GM19467 (cell line): Measurements from ENCODE around the gene TNPO3.

Experiments
- ATAC-seq: cut with Tn5 transposase; IDR thresholded peaks from one replicate; pipeline ENCODE4 v1.9.1; 2021; ENCODE audit warnings: mild to moderate bottlenecking, moderate library complexity; ENCODE audit not compliant: unreplicated experiment

The TNPO3 gene

DNA sequence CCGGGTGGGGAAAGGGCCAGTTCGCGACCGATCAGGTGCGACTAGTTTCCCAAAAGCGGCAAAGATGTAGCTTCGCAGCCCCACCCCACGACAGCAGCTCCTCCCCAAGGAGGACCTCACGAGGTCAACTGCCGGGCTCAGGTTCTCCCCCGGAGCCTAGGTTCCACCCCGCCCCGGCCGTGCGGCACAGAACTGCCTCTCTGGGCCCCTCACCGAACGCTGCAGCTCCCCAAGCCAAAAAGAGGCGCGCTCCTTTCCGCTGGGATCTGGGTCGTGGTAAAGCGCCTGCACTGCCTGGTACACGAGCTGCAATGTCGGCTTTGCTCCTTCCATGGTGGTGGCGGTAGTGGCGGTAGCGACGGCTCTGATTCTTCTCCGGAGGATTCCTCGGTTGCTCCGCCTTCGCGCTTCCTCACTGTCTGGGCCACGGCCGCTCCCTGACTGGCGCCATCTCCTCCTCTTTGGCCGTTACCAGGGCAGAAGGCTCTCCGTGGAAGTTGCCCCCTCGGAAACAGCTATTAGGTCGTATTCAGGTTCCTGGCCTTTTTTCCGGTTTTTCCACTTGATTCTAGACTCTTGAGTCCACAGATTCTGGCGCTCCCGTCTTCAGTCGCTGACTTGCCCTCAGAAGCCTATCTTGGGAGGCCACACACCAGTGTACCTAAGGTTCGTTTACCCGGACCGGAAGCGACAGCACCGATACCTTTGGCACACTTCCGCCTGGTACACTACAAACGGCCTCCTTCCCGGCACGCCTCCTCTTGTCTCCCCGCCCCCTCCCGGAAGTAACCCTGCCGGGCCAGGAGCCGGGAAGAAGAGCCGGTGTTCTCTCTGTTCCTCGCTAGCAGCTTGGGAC is at the start of gene TNPO3:
Gene TNPO3 (minus strand): TSS at position 674 of the 856 bp plus-strand sequence. CDS start 341 bp downstream, at position 333.
- peak; percentile 82 for ATAC-seq

DNA sequence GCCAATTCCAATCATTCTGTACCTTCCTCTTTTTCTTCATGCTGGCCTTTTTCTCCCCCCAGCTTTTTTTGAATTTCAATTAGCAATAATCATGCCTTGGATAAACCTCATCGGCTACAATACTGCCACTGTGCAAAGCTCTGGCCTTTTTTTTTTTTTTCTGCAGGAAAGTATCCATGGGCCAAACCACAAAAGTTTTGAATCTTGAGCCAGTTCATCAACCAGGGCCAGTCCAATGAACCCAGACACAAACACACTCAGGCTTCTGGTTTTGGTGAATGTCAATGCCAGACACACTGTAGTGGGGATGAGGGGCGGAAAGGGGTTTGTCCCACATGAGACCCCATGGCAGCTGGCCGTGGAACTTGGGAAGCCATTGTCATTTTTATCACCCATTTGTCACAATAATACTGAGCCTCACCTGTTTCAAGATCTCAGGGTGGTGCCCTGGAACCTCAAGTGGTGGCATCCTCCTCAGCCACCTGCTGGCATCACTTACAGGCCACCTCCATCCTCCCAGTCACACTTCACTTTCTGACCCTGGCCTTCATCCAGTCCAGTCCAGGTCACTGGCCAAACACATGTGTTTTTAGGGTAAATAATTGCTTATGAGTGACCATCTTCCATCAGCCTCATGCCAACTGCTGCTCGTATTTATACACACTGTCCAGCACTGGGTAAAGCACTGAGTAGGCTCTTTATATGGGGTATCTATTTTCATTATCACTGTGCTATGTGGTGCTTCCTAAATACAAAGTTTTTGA is 48.8 kb upstream of the TNPO3 start:
- no peak for ATAC-seq

DNA sequence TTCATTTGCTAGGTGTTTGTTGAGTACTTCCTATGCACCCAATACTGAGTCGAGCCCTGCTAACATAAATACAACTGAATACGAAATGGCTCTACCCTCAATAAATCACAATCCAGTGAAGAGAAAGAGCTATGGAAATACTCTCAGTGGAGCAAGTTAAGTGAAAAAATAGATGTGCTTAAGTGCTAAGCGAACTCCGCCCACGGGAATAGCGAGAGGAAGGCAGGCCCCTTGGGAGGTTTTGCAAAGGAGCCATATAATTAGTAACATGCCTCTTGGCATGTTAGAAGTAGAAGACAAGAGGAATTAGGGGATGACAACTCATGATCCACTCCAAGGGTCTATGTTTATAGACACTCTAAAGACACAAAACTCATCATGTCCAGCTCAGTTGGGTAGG is 46.8 kb upstream of the TNPO3 start:
- ATAC-seq = no peak

- ATAC-seq = no peak
Measured at GRCh38 chr7:129100827-129101166, 45.9 kb upstream of the TNPO3 start.

GRCh38 chr7:129098409-129099084 is 43.6 kb upstream of the TNPO3 start:
- ATAC-seq = no peak

GRCh38 chr7:129095258-129095657 is 40.3 kb upstream of the TNPO3 start:
- peak; percentile 82 for ATAC-seq

DNA sequence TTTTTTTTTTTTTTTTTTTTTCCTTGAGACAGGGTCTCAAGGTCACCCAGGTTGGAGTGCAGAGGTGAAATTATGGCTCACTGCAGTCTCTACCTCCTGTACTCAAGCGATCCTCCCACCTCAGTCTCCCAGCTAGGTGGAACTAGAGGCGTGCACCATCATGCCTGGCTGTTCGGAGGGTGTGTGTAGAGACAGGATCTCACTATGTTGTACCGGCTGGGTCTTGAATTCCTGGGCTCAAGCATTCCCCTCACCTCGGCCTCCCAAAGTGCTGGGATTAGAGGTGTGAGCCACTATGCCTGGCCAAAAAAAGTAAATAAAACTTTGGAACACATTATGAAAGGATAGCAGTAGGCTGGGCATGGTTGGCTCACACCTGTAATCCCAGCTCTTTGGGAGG is 39.6 kb upstream of the TNPO3 start:
- ATAC-seq = no peak

- ATAC-seq = no peak
Measured at GRCh38 chr7:129093867-129094456, 39.1 kb upstream of the TNPO3 start.

DNA sequence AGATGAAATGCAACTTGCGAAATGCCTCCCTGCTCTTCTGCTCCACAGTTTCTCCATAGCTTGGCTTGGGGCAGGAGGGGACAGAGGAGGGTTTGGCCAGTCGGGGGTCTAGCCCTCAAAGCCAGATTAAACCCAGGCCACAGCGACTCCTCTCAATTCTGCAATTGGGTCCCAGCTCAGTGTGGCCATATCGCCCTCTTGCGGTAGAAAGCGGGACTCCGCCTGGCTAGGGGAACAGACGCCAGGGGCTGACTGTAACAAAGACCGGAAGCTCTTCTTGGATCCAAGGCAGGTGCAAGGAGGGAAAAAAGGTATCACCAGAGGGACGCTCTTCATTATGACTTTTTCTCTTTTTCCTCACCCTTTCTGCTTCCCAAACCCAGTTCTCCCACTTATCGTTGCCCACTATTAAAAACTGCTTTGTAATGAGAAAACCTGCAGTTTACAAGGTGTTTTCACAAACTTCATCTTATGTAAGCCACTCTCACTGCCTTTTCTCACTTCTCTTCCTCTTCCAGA is 36.6 kb upstream of the TNPO3 start:
- ATAC-seq = no peak

DNA sequence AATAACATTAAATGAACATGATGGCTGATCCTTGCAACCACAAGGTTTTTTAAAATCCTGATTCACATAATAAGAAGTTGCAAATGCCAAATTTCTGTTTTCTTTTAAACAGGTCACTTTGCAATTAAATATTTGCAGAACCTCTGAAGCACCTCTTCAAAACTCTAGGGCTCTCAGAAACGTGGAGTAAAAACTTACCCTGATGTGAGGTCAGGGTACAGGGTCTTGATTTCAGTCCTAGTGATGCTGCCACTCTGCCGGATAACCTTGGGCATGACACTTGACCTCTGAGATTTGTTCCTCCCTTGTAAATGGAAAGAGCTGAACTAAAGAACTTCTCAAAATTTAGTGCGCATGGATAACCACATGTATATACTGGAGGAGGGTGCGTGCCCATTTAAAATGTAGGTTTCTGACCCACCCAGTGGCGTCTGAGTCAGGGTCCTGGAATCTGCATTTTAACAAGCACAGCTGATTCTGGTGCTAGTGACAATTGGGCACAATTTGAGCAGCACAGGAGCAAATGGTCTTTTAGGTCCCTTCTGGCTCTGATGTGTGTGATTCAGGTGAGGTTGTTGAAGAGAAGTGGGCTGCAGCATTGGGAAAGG is 35.5 kb upstream of the TNPO3 start:
- no peak for ATAC-seq

GRCh38 chr7:129089521-129090212 is 34.8 kb upstream of the TNPO3 start:
- peak; percentile 55 for ATAC-seq

- ATAC-seq = no peak
Measured at GRCh38 chr7:129084801-129085551, 30.1 kb upstream of the TNPO3 start.

GRCh38 chr7:129083525-129083924 is 28.6 kb upstream of the TNPO3 start:
- no peak for ATAC-seq

GRCh38 chr7:129078455-129078854 is 23.5 kb upstream of the TNPO3 start:
- no peak for ATAC-seq

DNA sequence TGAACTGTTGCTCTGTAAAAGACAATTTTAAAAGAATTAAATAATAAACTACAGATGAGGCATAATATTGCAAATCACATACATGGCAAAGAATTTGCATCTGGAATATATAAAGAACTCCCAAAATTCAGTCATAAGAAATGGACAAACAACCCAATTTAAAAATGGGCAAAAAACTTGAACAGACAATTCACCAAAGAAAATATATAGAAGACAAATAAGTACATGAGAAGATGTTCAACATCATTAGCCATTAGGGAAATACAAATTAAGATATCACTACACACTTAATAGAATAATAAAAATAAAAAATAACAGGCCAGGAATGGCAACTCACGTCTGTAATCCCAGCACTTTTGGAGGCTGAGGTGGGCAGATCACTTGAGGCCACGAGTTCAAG is 22.0 kb upstream of the TNPO3 start:
- ATAC-seq = no peak

DNA sequence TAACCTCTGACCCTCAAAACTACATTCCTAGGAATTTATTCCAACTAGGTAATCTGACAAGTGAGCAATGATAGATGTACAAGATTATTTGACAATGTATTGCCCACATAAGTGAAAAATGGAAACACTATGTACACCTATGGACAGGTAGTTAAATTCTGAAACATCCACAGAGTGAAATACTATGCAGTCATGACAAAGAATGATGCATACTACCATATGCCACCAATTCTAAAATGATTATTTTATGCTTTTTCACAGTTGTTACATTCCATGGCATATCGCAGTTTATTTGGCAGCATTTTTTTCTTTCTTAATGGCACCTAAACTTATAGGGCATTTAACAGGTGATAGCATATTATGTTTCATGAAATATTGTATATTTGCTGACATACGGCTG is 20.1 kb upstream of the TNPO3 start:
- ATAC-seq = no peak

GRCh38 chr7:129074361-129074871 is 19.5 kb upstream of the TNPO3 start:
- no peak for ATAC-seq

DNA sequence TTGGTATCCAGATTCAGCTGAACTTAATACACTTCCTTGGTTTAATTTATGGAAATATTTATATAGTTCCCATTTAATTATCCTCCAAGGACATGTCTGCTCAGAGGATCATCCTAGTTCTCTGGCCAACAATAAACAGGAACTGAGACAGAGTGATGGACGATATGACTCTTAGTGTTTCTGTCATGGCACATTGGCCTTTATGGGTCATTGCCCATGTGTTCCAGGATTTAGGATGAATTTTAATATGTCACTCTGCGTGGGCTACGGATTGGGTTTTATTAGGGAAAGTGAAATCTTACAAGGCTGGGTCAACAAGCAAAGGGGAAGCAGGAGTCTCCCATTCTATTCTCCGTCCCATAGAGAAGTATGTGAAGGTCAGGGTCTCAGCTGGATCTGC is 18.8 kb upstream of the TNPO3 start:
- no peak for ATAC-seq

DNA sequence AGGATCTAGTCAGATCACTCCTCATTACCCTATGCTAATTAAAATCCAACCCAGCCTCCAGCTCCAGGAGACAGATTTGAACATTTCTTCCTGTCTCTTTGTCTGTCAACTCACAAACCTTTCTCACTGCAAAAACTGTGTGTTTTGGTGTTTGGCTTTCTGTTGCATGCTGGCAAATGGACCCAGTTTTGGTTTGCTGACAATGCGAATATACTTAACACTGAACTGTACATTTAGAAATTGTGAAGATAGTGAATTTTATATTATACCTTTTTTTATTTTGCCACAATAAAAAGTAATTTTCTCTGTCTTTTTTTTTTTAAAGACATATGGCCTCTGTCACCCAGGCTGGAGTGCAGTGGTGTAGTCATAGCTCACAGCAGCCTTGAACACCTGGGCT is 18.3 kb upstream of the TNPO3 start:
- ATAC-seq = no peak
